NB4 (cell line): Measurements from ENCODE around the gene CNTNAP2.

ENCODE experiments used
- DNase-seq: peaks from one replicate; pipeline ENCODE4 v3.0.0; 2010; ENCODE audit warnings: low read depth
- H3K4me3 ChIP-seq: one replicate; pipeline ENCODE4 v1.5.1; 2011; ENCODE audit warnings: mild to moderate bottlenecking, low read depth, low read length, moderate library complexity
- MYC ChIP-seq: IDR thresholded peaks from 2 replicates; pipeline ENCODE4 v1.6.1; 2011; ENCODE audit warnings: low read depth, low read length
- POLR2A ChIP-seq: IDR thresholded peaks from 2 replicates; pipeline ENCODE4 v1.6.1; 2011; ENCODE audit warnings: mild to moderate bottlenecking; ENCODE audit not compliant: insufficient read length; ENCODE audit errors: extremely low read depth
- TF ChIP-seq, protein P1 (sequence below): IDR thresholded peaks from one replicate; pipeline ENCODE4 v1.5.1; 2012; ENCODE audit warnings: low read depth, low read length
- TF ChIP-seq, protein P2 (sequence below): IDR thresholded peaks from 2 replicates; pipeline ENCODE4 v1.6.1; 2011; ENCODE audit warnings: low read depth, low read length

Gene CNTNAP2

DNA sequence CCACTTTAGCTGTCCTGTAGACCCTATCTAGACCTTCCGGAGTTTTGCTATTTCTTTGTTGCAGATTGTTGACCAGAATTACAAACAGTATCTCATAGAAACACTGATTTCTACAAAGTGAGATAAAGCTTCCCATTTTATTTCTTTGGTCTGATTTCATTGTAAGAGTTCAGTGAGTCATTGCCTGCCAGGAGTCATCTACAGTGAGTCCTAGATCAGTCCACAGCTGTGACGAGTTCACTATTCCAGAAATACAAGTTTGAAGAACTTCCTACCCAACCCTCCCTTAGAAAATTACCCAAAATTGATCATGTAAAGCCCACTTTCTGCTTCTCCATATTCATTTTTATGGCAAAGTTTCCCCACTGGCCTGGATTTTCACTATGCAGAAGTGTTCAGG is 905.5 kb downstream of the CNTNAP2 start:
- no peak overlapping the region for H3K4me3 ChIP-seq
- TF ChIP-seq, protein P1, sequence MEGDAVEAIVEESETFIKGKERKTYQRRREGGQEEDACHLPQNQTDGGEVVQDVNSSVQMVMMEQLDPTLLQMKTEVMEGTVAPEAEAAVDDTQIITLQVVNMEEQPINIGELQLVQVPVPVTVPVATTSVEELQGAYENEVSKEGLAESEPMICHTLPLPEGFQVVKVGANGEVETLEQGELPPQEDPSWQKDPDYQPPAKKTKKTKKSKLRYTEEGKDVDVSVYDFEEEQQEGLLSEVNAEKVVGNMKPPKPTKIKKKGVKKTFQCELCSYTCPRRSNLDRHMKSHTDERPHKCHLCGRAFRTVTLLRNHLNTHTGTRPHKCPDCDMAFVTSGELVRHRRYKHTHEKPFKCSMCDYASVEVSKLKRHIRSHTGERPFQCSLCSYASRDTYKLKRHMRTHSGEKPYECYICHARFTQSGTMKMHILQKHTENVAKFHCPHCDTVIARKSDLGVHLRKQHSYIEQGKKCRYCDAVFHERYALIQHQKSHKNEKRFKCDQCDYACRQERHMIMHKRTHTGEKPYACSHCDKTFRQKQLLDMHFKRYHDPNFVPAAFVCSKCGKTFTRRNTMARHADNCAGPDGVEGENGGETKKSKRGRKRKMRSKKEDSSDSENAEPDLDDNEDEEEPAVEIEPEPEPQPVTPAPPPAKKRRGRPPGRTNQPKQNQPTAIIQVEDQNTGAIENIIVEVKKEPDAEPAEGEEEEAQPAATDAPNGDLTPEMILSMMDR = no peak
- TF ChIP-seq POLR2A (no peak), MYC (no peak)
- TF ChIP-seq, protein P2, sequence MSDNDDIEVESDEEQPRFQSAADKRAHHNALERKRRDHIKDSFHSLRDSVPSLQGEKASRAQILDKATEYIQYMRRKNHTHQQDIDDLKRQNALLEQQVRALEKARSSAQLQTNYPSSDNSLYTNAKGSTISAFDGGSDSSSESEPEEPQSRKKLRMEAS = no peak
- no peak for DNase-seq

DNA sequence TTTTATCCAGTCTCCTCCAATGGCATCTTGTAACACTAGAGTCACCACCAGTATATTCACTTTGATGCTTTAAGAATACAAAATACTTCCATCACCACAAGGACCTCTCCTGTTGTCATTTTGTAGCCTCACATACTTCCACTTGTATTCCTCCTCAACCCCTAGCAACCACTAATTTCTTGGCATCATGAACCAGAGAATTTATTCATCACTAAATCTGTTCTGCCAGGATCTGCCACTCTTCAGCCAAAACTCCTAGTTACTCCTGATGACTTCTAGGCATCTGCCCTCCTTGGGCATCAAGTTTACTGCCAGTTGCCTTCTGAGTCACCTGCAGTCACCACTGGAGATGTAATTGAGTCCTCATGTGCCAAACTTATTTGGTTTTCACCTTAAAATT is 906.8 kb downstream of the CNTNAP2 start:
- no peak for DNase-seq
- TF ChIP-seq, protein P1 = no peak
- TF ChIP-seq MYC = no peak
- TF ChIP-seq, protein P2 = no peak
- TF ChIP-seq POLR2A = no peak
- no peak overlapping the region for H3K4me3 ChIP-seq

DNA sequence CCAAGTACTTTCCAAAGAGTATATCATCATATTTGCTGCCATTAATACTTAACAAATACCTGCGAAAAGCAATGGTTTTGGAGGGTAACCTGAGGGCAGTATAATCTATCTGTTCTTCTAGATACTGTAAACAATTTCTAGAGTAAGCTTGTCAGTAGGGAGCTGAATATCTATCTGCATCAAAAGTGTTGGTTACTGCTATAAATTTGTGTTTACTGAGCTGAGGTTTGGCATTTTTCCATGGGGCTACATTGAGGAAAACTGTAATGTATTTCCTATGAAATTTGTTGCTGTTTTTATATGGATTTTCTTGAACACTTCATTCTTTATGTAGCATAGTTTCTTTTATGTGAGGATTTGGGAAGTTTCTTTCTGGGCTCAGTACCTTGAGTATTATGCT is 913.4 kb downstream of the CNTNAP2 start:
- TF ChIP-seq, protein P2 = no peak
- TF ChIP-seq POLR2A (no peak), MYC (no peak)
- TF ChIP-seq, protein P1 = no peak
- no peak for DNase-seq
- H3K4me3 ChIP-seq = no peak overlapping the region

DNA sequence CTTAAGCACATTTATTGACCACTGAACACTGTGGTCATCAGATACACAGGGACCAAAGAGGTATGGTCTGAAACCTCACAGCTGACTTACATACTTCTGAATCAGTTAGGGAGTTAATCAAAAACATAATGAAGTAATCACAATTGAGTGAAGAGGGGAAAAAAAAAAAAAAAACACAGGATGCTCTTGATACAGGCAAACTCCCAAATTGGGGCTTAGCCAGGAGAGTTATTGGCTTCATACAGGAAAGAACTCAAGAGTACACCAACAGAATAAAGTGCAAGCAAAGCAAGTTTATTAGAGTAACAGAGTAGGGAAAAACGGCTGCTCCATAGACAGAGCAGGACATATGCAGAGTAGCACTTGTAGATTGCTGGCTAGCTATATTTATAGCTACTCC is 917.0 kb downstream of the CNTNAP2 start:
- TF ChIP-seq, protein P1 = no peak
- no peak for TF ChIP-seq MYC
- no peak for TF ChIP-seq POLR2A
- no peak overlapping the region for H3K4me3 ChIP-seq
- no peak for DNase-seq

DNA sequence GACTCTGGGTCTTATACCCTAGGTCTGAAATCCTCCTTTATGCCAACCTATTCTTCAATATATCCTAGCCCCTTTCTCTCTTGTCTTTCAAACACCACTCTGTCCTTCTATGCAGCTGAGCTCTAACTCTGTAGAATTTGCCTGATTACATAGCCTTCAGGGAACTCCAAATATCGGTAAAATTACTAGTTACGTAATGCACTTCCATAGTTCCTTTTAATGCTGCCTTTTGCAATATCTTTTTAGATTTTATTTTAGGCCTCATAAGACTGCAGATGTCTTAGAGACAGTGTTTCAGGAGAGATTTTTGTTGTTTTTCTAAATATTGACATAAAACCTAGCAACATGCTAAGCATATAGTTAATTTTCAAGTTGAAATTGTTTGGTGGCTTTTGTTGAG is 924.8 kb downstream of the CNTNAP2 start:
- TF ChIP-seq, protein P2 = no peak
- TF ChIP-seq POLR2A (no peak), MYC (no peak)
- TF ChIP-seq, protein P1 = no peak
- no peak overlapping the region for H3K4me3 ChIP-seq
- DNase-seq = no peak

DNA sequence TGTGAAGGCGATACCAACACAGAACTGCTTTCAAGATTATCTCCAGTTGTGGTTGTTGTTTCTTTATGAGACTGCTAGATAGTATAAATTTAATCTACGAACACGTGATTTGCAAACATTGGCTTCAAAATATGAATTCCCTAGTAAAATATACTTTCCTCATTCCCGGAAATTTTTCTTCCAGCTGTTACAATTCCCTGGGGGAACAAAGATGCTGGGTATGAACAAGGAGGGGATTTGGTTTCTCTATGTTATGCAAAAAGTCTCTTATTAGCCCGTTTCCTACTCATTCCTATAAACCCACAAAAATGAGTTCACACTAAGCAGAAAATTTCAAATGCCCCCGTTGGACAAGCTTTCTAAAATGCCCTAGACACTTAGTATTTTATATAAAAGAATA is 928.3 kb downstream of the CNTNAP2 start:
- no peak overlapping the region for H3K4me3 ChIP-seq
- TF ChIP-seq, protein P2 = no peak
- TF ChIP-seq POLR2A (no peak), MYC (no peak)
- TF ChIP-seq, protein P1 = no peak
- DNase-seq = no peak
